ENCODE results near the gene CCDC24.

Gene CCDC24

GRCh38 chr1:43965316-43965715, 26.1 kb upstream of the CCDC24 start:
- H2AFZ ChIP-seq (ENCODE audit: low read length) = no peak overlapping the region
- peaks cover 3% of the 10 kb centered on the region; the same call in 1 of the 2 replicates for H3K79me2 ChIP-seq (ENCODE audit: insufficient read depth, low read length)
- no peaks in the 10 kb centered on the region for H4K20me1 ChIP-seq (ENCODE audit: insufficient read depth, low read length, poor library complexity, severe bottlenecking)
- H3K4me1 ChIP-seq (ENCODE audit: insufficient read depth, low read length, poor library complexity, severe bottlenecking) = no peaks in the 10 kb centered on the region
- H3K9me2 ChIP-seq (replicated peaks; ENCODE audit: low read depth, low read length) = no peaks in the 10 kb centered on the region
- no peak for TF ChIP-seq EZH2phosphoT487 (IDR thresholded peaks at IDR 0.05; ENCODE audit: borderline replicate concordance)
- TF ChIP-seq CTCF (conservative IDR thresholded peaks at IDR 0.05; ENCODE audit: low read length) = no peak
- H3K27me3 ChIP-seq (ENCODE audit: insufficient read depth, low read length, poor library complexity, severe bottlenecking) = no peaks in the 10 kb centered on the region
- no peaks in the 10 kb centered on the region for H3K36me3 ChIP-seq (ENCODE audit: insufficient read depth, low read length)
- no peak overlapping the region for H3K9ac ChIP-seq (ENCODE audit: low read depth, low read length, poor library complexity, severe bottlenecking)
- no peaks in the 10 kb centered on the region for H3F3A ChIP-seq (ENCODE audit: low read depth)
- H3K4me3 ChIP-seq (ENCODE audit: low read length, poor library complexity, severe bottlenecking) = no peak overlapping the region
- no peaks in the 10 kb centered on the region for H3K9me3 ChIP-seq (ENCODE audit: insufficient read depth, low read depth, low read length)
- no peak overlapping the region for H3K4me2 ChIP-seq (ENCODE audit: low read depth, low read length, poor library complexity, severe bottlenecking)

- H3K9me3 ChIP-seq (ENCODE audit: insufficient read depth, low read depth, low read length) = no peaks in the 10 kb centered on the region
- H3K4me3 ChIP-seq (ENCODE audit: low read length, poor library complexity, severe bottlenecking) = no peak overlapping the region
- H3K36me3 ChIP-seq (ENCODE audit: insufficient read depth, low read length) = no peaks in the 10 kb centered on the region
- H3K4me1 ChIP-seq (ENCODE audit: insufficient read depth, low read length, poor library complexity, severe bottlenecking) = peaks cover 7% of the 10 kb centered on the region
- H3K9ac ChIP-seq (ENCODE audit: low read depth, low read length, poor library complexity, severe bottlenecking) = no peak overlapping the region
- no peaks in the 10 kb centered on the region for H3K27me3 ChIP-seq (ENCODE audit: insufficient read depth, low read length, poor library complexity, severe bottlenecking)
- H3K9me2 ChIP-seq (replicated peaks; ENCODE audit: low read depth, low read length) = no peaks in the 10 kb centered on the region
- H3K4me2 ChIP-seq (ENCODE audit: low read depth, low read length, poor library complexity, severe bottlenecking) = no peak overlapping the region
- peaks cover 12% of the 10 kb centered on the region; the same call in 1 of the 2 replicates for H3K79me2 ChIP-seq (ENCODE audit: insufficient read depth, low read length)
- no peaks in the 10 kb centered on the region for H3F3A ChIP-seq (ENCODE audit: low read depth)
- no peaks in the 10 kb centered on the region for H4K20me1 ChIP-seq (ENCODE audit: insufficient read depth, low read length, poor library complexity, severe bottlenecking)
- TF ChIP-seq CTCF (conservative IDR thresholded peaks at IDR 0.05; ENCODE audit: low read length) (no peak), EZH2phosphoT487 (IDR thresholded peaks at IDR 0.05; ENCODE audit: borderline replicate concordance) (no peak)
- H2AFZ ChIP-seq (ENCODE audit: low read length) = no peak overlapping the region
These were observed 23.0 kb upstream of the CCDC24 start for GRCh38 chr1:43968348-43968948.

- Histone ChIP-seq H3K9ac (ENCODE audit: low read depth, low read length, poor library complexity, severe bottlenecking) (no peak overlapping the region), H4K20me1 (ENCODE audit: insufficient read depth, low read length, poor library complexity, severe bottlenecking) (no peaks in the 10 kb centered on the region), H2AFZ (ENCODE audit: low read length) (no peak overlapping the region), H3K4me2 (ENCODE audit: low read depth, low read length, poor library complexity, severe bottlenecking) (peak overlapping the region; percentile 52), H3K79me2 (ENCODE audit: insufficient read depth, low read length) (peaks cover 12% of the 10 kb centered on the region; the same call in 1 of the 2 replicates), H3K27me3 (ENCODE audit: insufficient read depth, low read length, poor library complexity, severe bottlenecking) (no peaks in the 10 kb centered on the region), H3K9me2 (replicated peaks; ENCODE audit: low read depth, low read length) (no peaks in the 10 kb centered on the region), H3F3A (ENCODE audit: low read depth) (no peaks in the 10 kb centered on the region; the same call in 1 of the 2 replicates), H3K4me1 (ENCODE audit: insufficient read depth, low read length, poor library complexity, severe bottlenecking) (peaks cover 16% of the 10 kb centered on the region), H3K4me3 (ENCODE audit: low read length, poor library complexity, severe bottlenecking) (peak overlapping the region; percentile 97), H3K36me3 (ENCODE audit: insufficient read depth, low read length) (no peaks in the 10 kb centered on the region), H3K9me3 (ENCODE audit: insufficient read depth, low read depth, low read length) (no peaks in the 10 kb centered on the region)
- TF ChIP-seq EZH2phosphoT487 (IDR thresholded peaks at IDR 0.05; ENCODE audit: borderline replicate concordance) = no peak
These were observed 22.0 kb upstream of the CCDC24 start for GRCh38 chr1:43969416-43969745.

All from Loucy (cell line).